Lower leg skin (tissue), 4 donors: ENCODE measurements around the gene VWA8. TPM values are rescaled to one million over a fixed set of nuclear protein-coding genes. Genes with fewer than 3 reads are reported as not detected.

Experiments
- DNase-seq, 2 donors: peaks; one replicate each; pipeline ENCODE4 v3.0.0-alpha.2; 2019; ENCODE audit warnings: low spot score in 2 of 2
- H3K4me3 ChIP-seq: fragments of 200-600 bp; sonication (generic); 2 replicates; pipeline ENCODE4 v1.5.1; 2017; ENCODE audit warnings: mild to moderate bottlenecking, low read depth; ENCODE audit not compliant: poor library complexity, severe bottlenecking
- POLR2A ChIP-seq, 2 donors: fragments of 450-650 bp; IDR thresholded peaks; one replicate each; pipeline ENCODE4 v1.6.1; 2016 to 2017; ENCODE audit warnings: antibody characterized with exemption in 2 of 2, mild to moderate bottlenecking in 1 of 2, moderate library complexity in 1 of 2
- WGBS, 2 donors: methylation state at CpG; one replicate each; pipeline ENCODE4 v1.1.5; 2018; 5-methylcytosine and 5-hydroxymethylcytosine counted together
- intact Hi-C: fragments of 100-400 bp; cut with DNase I; formaldehyde crosslinking; loops from one replicate; pipeline ENCODE4 v1.15.0; 2023; ENCODE audit warnings: low total_unique reads
- total RNA-seq, 4 donors: library from RNA; depleted of rRNA; stranded (reverse); fragments of >200 nt; gene quantifications; one replicate each; pipeline ENCODE4 v1.1.0, GENCODE V29; 2016
- TF ChIP-seq, protein P1 (sequence below), 3 donors: fragments of 450-650 bp; IDR thresholded peaks; one replicate each; pipeline ENCODE4 v1.5.1; 2016; ENCODE audit warnings: antibody characterized with exemption in 3 of 3, mild to moderate bottlenecking in 3 of 3, moderate library complexity in 2 of 3

VWA8 gene
- total RNA-seq, 4 donors from 2014 or later = 11.8 to 22.0 (median 15.1) TPM

DNA sequence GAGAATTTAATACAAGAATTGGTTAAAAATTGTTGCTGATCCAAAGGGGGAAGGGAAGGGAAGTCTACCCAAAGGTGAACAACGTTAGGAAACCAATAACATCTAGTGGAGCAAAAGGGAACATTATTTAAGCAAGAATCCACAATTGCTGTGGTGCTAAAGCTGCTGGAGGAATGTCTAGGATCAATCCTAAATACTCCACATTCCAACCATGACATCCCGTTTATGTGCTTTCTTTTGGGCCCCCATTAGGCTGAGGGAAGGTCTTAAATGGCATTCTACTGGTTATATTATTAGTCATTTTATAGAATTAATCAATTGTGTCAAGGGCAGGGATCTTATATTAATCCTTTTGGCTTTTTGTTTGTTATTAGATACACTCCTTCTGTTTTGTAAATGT, 39.9 kb upstream of the VWA8 start:
- no peak overlapping the region for H3K4me3 ChIP-seq
- no peak for DNase-seq
- intact Hi-C loops = no loop called here
- 49 to 61% methylated on average over 2 of the region's 2 CpGs for WGBS, 2 donors
- TF ChIP-seq, protein P1, sequence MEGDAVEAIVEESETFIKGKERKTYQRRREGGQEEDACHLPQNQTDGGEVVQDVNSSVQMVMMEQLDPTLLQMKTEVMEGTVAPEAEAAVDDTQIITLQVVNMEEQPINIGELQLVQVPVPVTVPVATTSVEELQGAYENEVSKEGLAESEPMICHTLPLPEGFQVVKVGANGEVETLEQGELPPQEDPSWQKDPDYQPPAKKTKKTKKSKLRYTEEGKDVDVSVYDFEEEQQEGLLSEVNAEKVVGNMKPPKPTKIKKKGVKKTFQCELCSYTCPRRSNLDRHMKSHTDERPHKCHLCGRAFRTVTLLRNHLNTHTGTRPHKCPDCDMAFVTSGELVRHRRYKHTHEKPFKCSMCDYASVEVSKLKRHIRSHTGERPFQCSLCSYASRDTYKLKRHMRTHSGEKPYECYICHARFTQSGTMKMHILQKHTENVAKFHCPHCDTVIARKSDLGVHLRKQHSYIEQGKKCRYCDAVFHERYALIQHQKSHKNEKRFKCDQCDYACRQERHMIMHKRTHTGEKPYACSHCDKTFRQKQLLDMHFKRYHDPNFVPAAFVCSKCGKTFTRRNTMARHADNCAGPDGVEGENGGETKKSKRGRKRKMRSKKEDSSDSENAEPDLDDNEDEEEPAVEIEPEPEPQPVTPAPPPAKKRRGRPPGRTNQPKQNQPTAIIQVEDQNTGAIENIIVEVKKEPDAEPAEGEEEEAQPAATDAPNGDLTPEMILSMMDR (IDR thresholded peaks at IDR 0.05) = no peak
- TF ChIP-seq POLR2A (IDR thresholded peaks at IDR 0.05) = no peak

DNA sequence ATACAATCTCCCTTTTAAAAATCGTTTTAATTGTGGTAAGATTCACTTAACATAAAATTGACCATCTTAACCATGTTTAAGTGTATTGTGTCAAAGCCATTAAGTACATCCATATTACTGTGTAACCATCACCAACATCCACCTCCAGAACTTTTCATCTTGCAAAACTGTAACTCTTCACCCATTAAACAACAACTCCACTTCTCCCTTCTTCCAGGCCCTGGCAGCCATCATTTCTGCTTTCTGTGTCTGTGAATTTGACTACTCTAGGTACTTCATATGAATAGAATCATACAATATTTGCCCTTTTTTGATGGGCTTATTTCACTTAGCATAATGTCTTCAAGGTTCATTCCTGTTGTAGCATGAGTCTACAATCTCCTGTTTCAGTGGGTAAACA, 36.5 kb upstream of the VWA8 start:
- WGBS, 2 donors = 69 to 76% methylated on average over 1 of the region's 1 CpG
- TF ChIP-seq, protein P1 (IDR thresholded peaks at IDR 0.05) = no peak
- TF ChIP-seq POLR2A (IDR thresholded peaks at IDR 0.05) = no peak
- intact Hi-C loops = no loop called here
- no peak for DNase-seq
- H3K4me3 ChIP-seq = no peak overlapping the region

DNA sequence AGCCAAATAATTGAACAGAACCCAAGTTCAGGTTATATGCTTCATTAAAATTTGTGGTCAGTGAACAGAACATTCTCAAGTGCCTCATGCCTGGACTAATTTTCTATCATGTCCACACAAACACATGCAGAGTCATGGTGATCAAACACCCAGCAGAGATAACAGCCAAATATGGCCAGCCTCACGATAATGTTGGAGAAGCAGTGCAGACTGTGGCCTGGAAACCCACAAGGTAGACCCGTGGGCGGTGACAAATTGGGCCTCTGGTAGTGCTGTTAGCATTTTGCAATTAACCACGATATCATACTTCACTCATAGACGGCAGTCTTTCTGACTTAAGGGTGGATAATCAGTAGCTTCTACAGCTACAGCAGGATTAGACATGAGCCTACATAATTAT, 35.0 kb upstream of the VWA8 start:
- intact Hi-C loops = no loop called here
- WGBS, 2 donors = 60 to 65% methylated on average over 5 of the region's 5 CpGs
- no peak overlapping the region for H3K4me3 ChIP-seq
- no peak for DNase-seq
- no peak for TF ChIP-seq POLR2A (IDR thresholded peaks at IDR 0.05)
- TF ChIP-seq, protein P1 (IDR thresholded peaks at IDR 0.05) = no peak

DNA sequence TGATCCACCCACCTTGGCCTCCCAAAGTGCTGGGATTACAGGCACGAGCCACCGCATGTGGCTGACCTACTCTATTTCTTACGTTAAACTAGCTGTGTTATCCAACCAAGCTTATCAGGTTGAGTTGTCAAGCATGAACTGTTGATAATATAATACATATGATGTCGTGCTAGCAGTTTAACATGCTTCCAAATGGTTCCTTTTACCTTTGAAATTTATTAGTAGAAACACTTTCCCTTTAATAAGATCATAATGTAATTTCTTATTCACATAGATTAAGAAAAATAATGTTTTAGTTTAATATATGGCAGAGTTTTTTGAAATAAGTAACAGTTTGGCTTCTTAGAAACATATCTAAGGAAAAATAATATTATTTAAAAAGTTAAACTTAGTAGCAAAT, 34.4 kb upstream of the VWA8 start:
- WGBS, 2 donors = 81 to 95% methylated on average over 4 of the region's 4 CpGs
- no peak overlapping the region for H3K4me3 ChIP-seq
- intact Hi-C loops = no loop called here
- no peak for DNase-seq
- TF ChIP-seq, protein P1 (IDR thresholded peaks at IDR 0.05) = no peak
- TF ChIP-seq POLR2A (IDR thresholded peaks at IDR 0.05) = no peak

DNA sequence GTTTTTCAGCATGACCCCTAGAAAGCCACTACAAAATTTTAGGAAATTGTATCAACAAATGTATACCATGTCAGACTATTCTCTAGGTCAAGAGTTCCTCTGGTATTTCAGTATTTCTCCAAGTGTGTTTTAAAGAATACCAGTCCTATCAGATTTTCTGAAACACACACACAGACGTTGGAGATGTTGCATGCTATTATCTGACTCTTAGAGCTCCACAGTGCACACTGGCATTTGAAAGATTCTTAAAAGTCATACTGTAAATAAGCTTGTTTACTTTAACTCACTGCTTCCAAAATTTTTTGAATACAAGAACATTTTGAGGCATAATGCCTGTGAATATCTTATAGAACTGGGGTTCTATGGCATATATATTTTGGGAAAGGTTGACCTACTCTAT, 33.8 kb upstream of the VWA8 start:
- TF ChIP-seq POLR2A (IDR thresholded peaks at IDR 0.05) = no peak
- TF ChIP-seq, protein P1 (IDR thresholded peaks at IDR 0.05) = no peak
- H3K4me3 ChIP-seq = no peak overlapping the region
- 67 to 93% methylated on average over 1 of the region's 1 CpG for WGBS, 2 donors
- DNase-seq = no peak
- intact Hi-C loops = no loop called here

DNA sequence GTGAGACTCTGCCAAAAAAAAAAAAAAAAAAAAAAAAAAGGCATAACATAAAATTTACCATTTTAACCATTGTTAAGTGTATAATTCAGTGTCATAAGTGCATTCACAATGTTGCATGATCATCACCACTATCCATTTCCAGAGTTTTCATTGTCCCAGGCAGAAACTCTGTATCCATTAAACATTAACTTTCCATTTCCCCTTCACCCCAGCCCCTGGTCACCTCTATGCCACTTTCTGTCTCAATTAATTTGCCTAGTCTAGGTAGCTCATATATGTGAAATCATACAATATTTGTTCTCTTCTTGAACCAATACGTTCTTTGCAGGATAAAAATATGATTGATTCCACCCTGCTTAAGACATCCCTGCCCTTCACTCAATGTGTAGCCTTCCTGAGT, 31.0 kb upstream of the VWA8 start:
- intact Hi-C loops = no loop called here
- no peak overlapping the region for H3K4me3 ChIP-seq
- no peak for TF ChIP-seq POLR2A (IDR thresholded peaks at IDR 0.05)
- TF ChIP-seq, protein P1 (IDR thresholded peaks at IDR 0.05) = no peak
- WGBS, 2 donors = 85 to 87% methylated on average over 1 of the region's 1 CpG
- DNase-seq = no peak
